GM10266 (cell line): ENCODE results near the gene GUCD1.
"Not testable (repeated sequence)": the region's sequence is repeated elsewhere in the genome, so short reads cannot be mapped to it uniquely, and the experiment has no call there.

Experiments
- DNase-seq: peaks from one replicate; pipeline ENCODE4 v3.0.0; 2012; ENCODE audit errors: extremely low spot score
- CTCF ChIP-seq: IDR thresholded peaks from 2 replicates; pipeline ENCODE4 v1.5.1; 2012; ENCODE audit warnings: mild to moderate bottlenecking, low read depth; ENCODE audit not compliant: control insufficient read depth, insufficient read depth; ENCODE audit errors: missing control alignments

GUCD1 gene

GRCh38 chr22:24554313-24555164 lies at the start of gene GUCD1:
TSS of gene GUCD1 (minus strand) at chr22:24555138. CDS start at chr22:24554991, 147 bp downstream.
- peak; percentile 58 for DNase-seq

GRCh38 chr22:24603770-24604629 lies 49.1 kb upstream of the GUCD1 start:
- DNase-seq: not testable (repeated sequence)
- peak; percentile 33 for TF ChIP-seq CTCF

More at GRCh38 chr22:24554313-24555164, at the start of gene GUCD1:
- TF ChIP-seq CTCF: no peak

- DNase-seq: not testable (repeated sequence)
These were observed 48.2 kb upstream of the GUCD1 start, which contains the start of gene GGT1 for GRCh38 chr22:24602847-24603769. TSS of gene GGT1 (plus strand) at chr22:24603193. CDS start at chr22:24611082, 7,889 bp downstream.

- DNase-seq: not testable (repeated sequence)
These were observed 47.3 kb upstream of the GUCD1 start for GRCh38 chr22:24602105-24602749.

GRCh38 chr22:24601217-24602104 lies 46.5 kb upstream of the GUCD1 start:
- no peak for DNase-seq
- no peak for TF ChIP-seq CTCF

- DNase-seq: not testable (repeated sequence)
These were observed 45.2 kb upstream of the GUCD1 start for GRCh38 chr22:24599958-24600715.

GRCh38 chr22:24599514-24599913 lies 44.6 kb upstream of the GUCD1 start:
- TF ChIP-seq CTCF: no peak
- no peak for DNase-seq

- DNase-seq: not testable (repeated sequence)
These were observed 42.1 kb upstream of the GUCD1 start for GRCh38 chr22:24597076-24597475.
